MM.1S (cell line): ENCODE data around the gene STX4.

ENCODE experiments used
- DNase-seq: peaks from one replicate; pipeline ENCODE4 v3.0.0-alpha.2; 2015
- H2AFZ ChIP-seq: fragments of 300-600 bp; sonication (generic); 2 replicates; pipeline ENCODE4 v1.6.0; 2016; ENCODE audit warnings: antibody characterized with exemption, low read length
- H3F3A ChIP-seq: fragments of 300-600 bp; sonication (generic); 2 replicates; pipeline ENCODE4 v1.6.1; 2016; ENCODE audit warnings: mild to moderate bottlenecking, antibody characterized with exemption, low read length, moderate library complexity, mixed read lengths; ENCODE audit not compliant: insufficient read depth
- H3K27ac ChIP-seq: fragments of 300-600 bp; sonication (generic); 2 replicates; pipeline ENCODE4 v1.5.1; 2016; ENCODE audit warnings: mild to moderate bottlenecking, low read length
- H3K27me3 ChIP-seq: fragments of 300-600 bp; sonication (generic); replicated peaks from 2 replicates; pipeline ENCODE4 v1.6.0; 2016; ENCODE audit warnings: low read length; ENCODE audit not compliant: insufficient read depth
- H3K36me3 ChIP-seq: fragments of 300-600 bp; sonication (generic); replicated peaks from 2 replicates; pipeline ENCODE4 v1.6.1; 2016; ENCODE audit warnings: mild to moderate bottlenecking, low read length, mixed read lengths; ENCODE audit not compliant: insufficient read depth
- H3K4me1 ChIP-seq: fragments of 300-600 bp; sonication (generic); 2 replicates; pipeline ENCODE4 v1.6.1; 2016; ENCODE audit warnings: low read length, mixed read lengths
- H3K4me2 ChIP-seq: fragments of 300-600 bp; sonication (generic); 2 replicates; pipeline ENCODE4 v1.6.0; 2016; ENCODE audit warnings: low read depth, low read length
- H3K4me3 ChIP-seq: fragments of 300-600 bp; sonication (generic); 2 replicates; pipeline ENCODE4 v1.5.1; 2016; ENCODE audit warnings: low read length, mixed read lengths
- H3K79me2 ChIP-seq: fragments of 300-600 bp; sonication (generic); 2 replicates; pipeline ENCODE4 v1.6.1; 2016; ENCODE audit warnings: mixed run types, low read length, mixed read lengths
- H3K9ac ChIP-seq: fragments of 300-600 bp; sonication (generic); 2 replicates; pipeline ENCODE4 v1.6.1; 2016; ENCODE audit warnings: low read length, mixed read lengths
- H3K9me2 ChIP-seq: fragments of 300-600 bp; sonication (generic); replicated peaks from 2 replicates; pipeline ENCODE4 v1.6.1; 2016; ENCODE audit warnings: mild to moderate bottlenecking, low read length, mixed read lengths; ENCODE audit not compliant: insufficient read depth
- H3K9me3 ChIP-seq: fragments of 300-600 bp; sonication (generic); replicated peaks from 2 replicates; pipeline ENCODE4 v1.6.1; 2016; ENCODE audit warnings: mild to moderate bottlenecking, low read length, mixed read lengths; ENCODE audit not compliant: insufficient read depth
- H4K20me1 ChIP-seq: fragments of 300-600 bp; sonication (generic); 2 replicates; pipeline ENCODE4 v1.6.1; 2016; ENCODE audit warnings: mild to moderate bottlenecking, low read length, moderate library complexity, mixed read lengths; ENCODE audit not compliant: insufficient read depth
- CTCF ChIP-seq: fragments of 300-600 bp; sonication (generic); IDR thresholded peaks from 2 replicates; pipeline ENCODE4 v1.5.1; 2016; ENCODE audit warnings: antibody characterized with exemption, low read length, mixed read lengths
- EZH2 ChIP-seq: fragments of 300-600 bp; sonication (generic); optimal IDR thresholded peaks from 2 replicates; pipeline ENCODE3; 2017; ENCODE audit warnings: low read depth, mild to moderate bottlenecking, antibody characterized with exemption, low read length, mixed read lengths
- EZH2phosphoT487 ChIP-seq: fragments of 300-600 bp; sonication (generic); IDR thresholded peaks from 2 replicates; pipeline ENCODE4 v1.6.1; 2018; ENCODE audit warnings: antibody characterized with exemption, low read length

The STX4 gene

GRCh38 chr16:31088459-31089183 lies 55.3 kb downstream of the STX4 start, which contains the start of gene PRSS53:
TSS of gene PRSS53 (minus strand) at chr16:31088943. CDS start at chr16:31088809, 134 bp downstream.
- no peak for DNase-seq
- Histone ChIP-seq H2AFZ (no peak within 1 kb of the TSS), H3K4me1 (no peaks in the 10 kb centered on the region), H3K27me3 (no peaks in the 10 kb centered on the region), H3K9me2 (no peaks in the 10 kb centered on the region), H3K9ac (no peak within 1 kb of the TSS), H3F3A (no peaks in the 10 kb centered on the region), H3K27ac (no peak within 1 kb of the TSS), H3K36me3 (no peaks in the 10 kb centered on the region), H3K4me2 (no peak within 1 kb of the TSS), H3K4me3 (no peak within 1 kb of the TSS), H4K20me1 (no peaks in the 10 kb centered on the region), H3K9me3 (no peaks in the 10 kb centered on the region), H3K79me2 (peaks cover 14% of the 10 kb centered on the region)
- TF ChIP-seq EZH2phosphoT487, result no peak
- no peak for TF ChIP-seq CTCF
- TF ChIP-seq EZH2, result no peak

GRCh38 chr16:31089199-31089598 lies 55.8 kb downstream of the STX4 start:
- Histone ChIP-seq H3K4me1 (no peaks in the 10 kb centered on the region), H3K9me3 (no peaks in the 10 kb centered on the region), H3K9me2 (no peaks in the 10 kb centered on the region), H3K4me3 (no peak overlapping the region), H3K4me2 (no peak overlapping the region), H3F3A (peaks cover under 1% of the 10 kb centered on the region; the same call in 1 of the 2 replicates), H3K27me3 (no peaks in the 10 kb centered on the region), H3K79me2 (peaks cover 20% of the 10 kb centered on the region), H3K27ac (no peak overlapping the region), H3K9ac (no peak overlapping the region), H3K36me3 (no peaks in the 10 kb centered on the region), H2AFZ (no peak overlapping the region), H4K20me1 (no peaks in the 10 kb centered on the region)
- DNase-seq, result no peak
- TF ChIP-seq EZH2phosphoT487, result no peak
- no peak for TF ChIP-seq EZH2
- no peak for TF ChIP-seq CTCF
